H1 (cell line): ENCODE measurements around the gene SLC2A11. TPM values are rescaled to one million over a fixed set of nuclear protein-coding genes. Genes with fewer than 3 reads are reported as not detected.

Experiments
- CTCF ChIA-PET: fragments of 300-600 bp; sonication (Branson Sonifier 250); formaldehyde crosslinking; loops from one replicate; lab custom pipeline; 2021; ENCODE audit not compliant: partially characterized antibody; lab: Charles Lee
- POLR2A ChIA-PET: fragments of 300-600 bp; sonication (Branson Sonifier 250); formaldehyde crosslinking; loops from one replicate; lab custom pipeline; 2021; ENCODE audit warnings: inconsistent platforms; ENCODE audit not compliant: partially characterized antibody; lab: Charles Lee
- DNase-seq, 2 experiments: peaks; one replicate each; pipeline versions ENCODE4 v3.0.0 to v3.0.0-alpha.2; 2010 to 2022; ENCODE audit warnings: low spot score in 2 of 2, low read depth in 1 of 2, mixed read lengths in 1 of 2
- FAIRE-seq: peaks from 2 replicates; lab custom pipeline; 2011; peaks lifted over from hg19 to GRCh38; lab: Jason Lieb, UNC
- H2AFZ ChIP-seq: 2 replicates; pipeline ENCODE4 v1.8.1; 2012; ENCODE audit warnings: low read length, inconsistent platforms
- H2AK5ac ChIP-seq: 2 replicates; pipeline ENCODE4 v1.6.1; 2013; ENCODE audit warnings: low read depth, low read length
- H2BK120ac ChIP-seq: replicated peaks from 2 replicates; pipeline ENCODE3; 2013; ENCODE audit warnings: low read depth, low read length, inconsistent platforms
- H2BK12ac ChIP-seq: 2 replicates; pipeline ENCODE4 v1.6.1; 2013; ENCODE audit warnings: low read depth, low read length
- H2BK15ac ChIP-seq: 2 replicates; pipeline ENCODE4 v1.6.1; 2013; ENCODE audit warnings: low read length
- H2BK20ac ChIP-seq: 2 replicates; pipeline ENCODE4 v1.6.1; 2013; ENCODE audit warnings: low read length
- H2BK5ac ChIP-seq: 2 replicates; pipeline ENCODE4 v1.6.1; 2013; ENCODE audit warnings: low read depth, low read length
- H3K14ac ChIP-seq: 2 replicates; pipeline ENCODE4 v1.6.1; 2013; ENCODE audit warnings: inconsistent platforms; ENCODE audit not compliant: insufficient read length
- H3K18ac ChIP-seq: 2 replicates; pipeline ENCODE4 v1.6.1; 2013; ENCODE audit warnings: low read length; ENCODE audit errors: extremely low read depth
- H3K23ac ChIP-seq: 2 replicates; pipeline ENCODE4 v1.6.1; 2013; ENCODE audit warnings: inconsistent platforms; ENCODE audit not compliant: insufficient read length
- H3K23me2 ChIP-seq: 2 replicates; pipeline ENCODE4 v1.6.1; 2013; ENCODE audit warnings: low read depth, low read length
- H3K27ac ChIP-seq: 2 replicates; pipeline ENCODE4 v1.6.1; 2011; ENCODE audit warnings: low read depth, low read length, inconsistent platforms
- H3K27me3 ChIP-seq, 4 experiments: replicated peaks in 1 of 4; 1 replicate in 1 of 4; 2 replicates in 3 of 4; pipeline versions ENCODE4 v1.6.1 to v1.8.1; 2011 to 2013; ENCODE audit warnings: low read length in 3 of 4, mild to moderate bottlenecking in 3 of 4, inconsistent platforms in 2 of 4, mixed read lengths in 2 of 4, moderate library complexity in 1 of 4; ENCODE audit not compliant: control insufficient read depth in 3 of 4, insufficient read depth in 3 of 4; ENCODE audit errors: extremely low read depth in 1 of 4
- H3K36me3 ChIP-seq, 4 experiments: 2 replicates each; pipeline versions ENCODE4 v1.6.1 to v1.8.1; 2011 to 2013; ENCODE audit warnings: mild to moderate bottlenecking in 4 of 4, low read length in 3 of 4, moderate library complexity in 2 of 4, control low read depth in 1 of 4, inconsistent platforms in 1 of 4; ENCODE audit not compliant: insufficient read depth in 4 of 4, control insufficient read depth in 2 of 4
- H3K4ac ChIP-seq: replicated peaks from 2 replicates; pipeline ENCODE3; 2013; ENCODE audit warnings: low read length, low read depth, mixed read lengths, inconsistent platforms; ENCODE audit not compliant: insufficient read length
- H3K4me1 ChIP-seq, 4 experiments: replicated peaks in 1 of 4; 1 replicate in 1 of 4; 2 replicates in 3 of 4; pipeline versions ENCODE4 v1.6.1 to v1.8.1; 2011 to 2013; ENCODE audit warnings: low read length in 3 of 4, inconsistent platforms in 2 of 4, mixed read lengths in 1 of 4; ENCODE audit not compliant: insufficient read depth in 4 of 4, control insufficient read depth in 3 of 4
- H3K4me2 ChIP-seq, 2 experiments: 2 replicates each; pipeline versions ENCODE4 v1.6.1 to v1.8.1; 2011 to 2013; ENCODE audit warnings: low read depth in 2 of 2, low read length in 2 of 2, control low read depth in 1 of 2, inconsistent platforms in 1 of 2, mild to moderate bottlenecking in 1 of 2; ENCODE audit not compliant: insufficient read depth in 1 of 2
- H3K4me3 ChIP-seq, 4 experiments: fragments of 200-600, 300-600 bp in 1 of 4; sonication (generic), shearing (Covaris generic), sonication (Bioruptor Twin) in 1 of 4; 2 replicates each; pipeline versions ENCODE4 v1.5.1 to v1.8.1; 2011 to 2016; ENCODE audit warnings: low read length in 4 of 4, low read depth in 3 of 4, control low read depth in 2 of 4, inconsistent platforms in 2 of 4, mild to moderate bottlenecking in 2 of 4, mixed read lengths in 1 of 4, moderate library complexity in 1 of 4; ENCODE audit not compliant: insufficient read depth in 2 of 4; ENCODE audit errors: extremely low read depth in 1 of 4
- H3K56ac ChIP-seq: replicated peaks from 2 replicates; pipeline ENCODE3; 2013; ENCODE audit warnings: low read depth, mild to moderate bottlenecking, mixed read lengths, low read length, inconsistent platforms; ENCODE audit not compliant: insufficient read length
- H3K79me1 ChIP-seq: 2 replicates; pipeline ENCODE4 v1.6.1; 2013; ENCODE audit warnings: low read depth, low read length, control low read depth
- H3K79me2 ChIP-seq, 2 experiments: 2 replicates each; pipeline versions ENCODE4 v1.6.1 to v1.8.1; 2012 to 2013; ENCODE audit warnings: low read length in 2 of 2, mild to moderate bottlenecking in 2 of 2, inconsistent platforms in 1 of 2; ENCODE audit not compliant: insufficient read depth in 2 of 2, control insufficient read depth in 1 of 2
- H3K9ac ChIP-seq, 4 experiments: replicated peaks in 1 of 4; 1 replicate in 1 of 4; 2 replicates in 3 of 4; pipeline versions ENCODE4 v1.6.1 to v1.8.1; 2011 to 2013; ENCODE audit warnings: low read depth in 3 of 4, low read length in 3 of 4, control low read depth in 2 of 4, mild to moderate bottlenecking in 2 of 4, moderate library complexity in 2 of 4, inconsistent platforms in 1 of 4; ENCODE audit errors: extremely low read depth in 1 of 4
- H3K9me3 ChIP-seq, 2 experiments: 2 replicates each; pipeline versions ENCODE4 v1.6.1 to v1.8.1; 2012 to 2013; ENCODE audit warnings: mild to moderate bottlenecking in 2 of 2, moderate library complexity in 2 of 2, control low read depth in 1 of 2, inconsistent platforms in 1 of 2, low read depth in 1 of 2, low read length in 1 of 2, mixed read lengths in 1 of 2; ENCODE audit not compliant: insufficient read depth in 2 of 2
- H4K20me1 ChIP-seq, 2 experiments: replicated peaks in 1 of 2; 2 replicates each; pipeline versions ENCODE3 to v1.8.1; 2011 to 2013; ENCODE audit warnings: inconsistent platforms in 2 of 2, low read length in 2 of 2, mild to moderate bottlenecking in 1 of 2; ENCODE audit not compliant: insufficient read depth in 2 of 2, control insufficient read depth in 1 of 2
- H4K5ac ChIP-seq: 2 replicates; pipeline ENCODE4 v1.6.1; 2013; ENCODE audit warnings: low read length, low read depth, mixed read lengths, inconsistent platforms; ENCODE audit not compliant: insufficient read length
- H4K8ac ChIP-seq: 2 replicates; pipeline ENCODE4 v1.8.0; 2013; ENCODE audit warnings: mild to moderate bottlenecking, moderate library complexity, low read length, inconsistent platforms; ENCODE audit not compliant: insufficient read depth; ENCODE audit errors: extremely low read depth
- H4K91ac ChIP-seq: replicated peaks from 2 replicates; pipeline ENCODE3; 2013; ENCODE audit warnings: low read length, mixed read lengths, inconsistent platforms; ENCODE audit not compliant: insufficient read length
- MAFK ChIP-seq: IDR thresholded peaks from 2 replicates; pipeline ENCODE4 v1.6.1; 2012; ENCODE audit warnings: low read depth, mild to moderate bottlenecking, improper control_type of control experiment, low read length
- SP1 ChIP-seq: IDR thresholded peaks from 2 replicates; pipeline ENCODE4 v1.6.1; 2011; ENCODE audit warnings: low read depth, low read length
- TEAD4 ChIP-seq: IDR thresholded peaks from 2 replicates; pipeline ENCODE4 v1.6.1; 2012; ENCODE audit warnings: low read depth, low read length, inconsistent platforms, mixed read lengths
- WGBS, 2 experiments: shearing (Covaris generic) in 1 of 2; methylation state at CpG; one replicate each; pipeline versions ENCODE4 v1.1.6 to v1.1.7; 2013 to 2015; ENCODE audit warnings: low lambda C conversion rate in 2 of 2, mixed read lengths in 2 of 2, inconsistent platforms in 1 of 2, low coverage in 1 of 2, missing lambda C conversion rate in 1 of 2; ENCODE audit not compliant: insufficient replicate concordance in 2 of 2, insufficient coverage in 1 of 2, insufficient read length in 1 of 2; ENCODE audit errors: extremely low coverage in 1 of 2, missing lambda C conversion rate in 1 of 2; 5-methylcytosine and 5-hydroxymethylcytosine counted together
- polyA plus RNA-seq, 7 experiments: library from polyadenylated mRNA; depleted of rRNA in 3 of 7; stranded (reverse) in 5 of 7; unstranded in 2 of 7; fragments of >200 nt in 5 of 7; fragments of 200-250 nt in 2 of 7; gene quantifications; 1 replicate in 5 of 7; 2 replicates in 1 of 7; 4 replicates in 1 of 7; pipeline versions ENCODE4 v1.2.1 to v1.2.3, GENCODE V29; 2011 to 2013; ENCODE audit warnings: missing spikeins in 2 of 7, mixed read lengths in 2 of 7
- total RNA-seq: library from RNA; stranded (reverse); fragmentation: NEBNext Ultra II Directional; extraction: Animal tissue kit (Norgen Biotek cat#: 25700); gene quantifications from 2 replicates; pipeline ENCODE4 v1.2.1, GENCODE V29; 2021

Gene SLC2A11
- total and polyA plus RNA-seq, 2 of the 8 experiments (the other 6 are each of a cell fraction or from before 2014, with no cell fraction given): 10.7 to 12.5 TPM

GRCh38 chr22:23903328-23903971 is 45.8 kb downstream of the SLC2A11 start:
- no peak overlapping the region for H2BK12ac ChIP-seq
- no peaks in the 10 kb centered on the region; a peak in 1 of 8 replicates for H3K36me3 ChIP-seq
- H2BK5ac ChIP-seq: no peak overlapping the region
- H3K79me2 ChIP-seq: no peaks in the 10 kb centered on the region
- H3K18ac ChIP-seq: no peak overlapping the region
- no peak overlapping the region for H2AFZ ChIP-seq
- H4K20me1 ChIP-seq: peaks cover 0 to under 1% of the 10 kb centered on the region in 2 experiments
- no peak overlapping the region for H3K27ac ChIP-seq
- no peak overlapping the region for H2AK5ac ChIP-seq
- DNase-seq (no peak), FAIRE-seq (no peak)
- POLR2A ChIA-PET: interaction anchor here (0.6 to 4.1 kb wide), 7 partner anchors 8 to 409 kb away, joined by 3 to 23 read pairs (median 5); partner anchors contain the start of genes MIF and SLC2A11
- no peak overlapping the region for H2BK15ac ChIP-seq
- H3K79me1 ChIP-seq: no peaks in the 10 kb centered on the region
- H3K14ac ChIP-seq: no peak overlapping the region
- H3K27me3 ChIP-seq: peaks cover 0 to 3% (median under 1%) of the 10 kb centered on the region in 4 experiments; a peak in 3 of 7 replicates
- no peak overlapping the region for H3K9ac ChIP-seq
- H4K5ac ChIP-seq: no peak overlapping the region
- H2BK20ac ChIP-seq: no peak overlapping the region
- no peaks in the 10 kb centered on the region for H3K23me2 ChIP-seq
- no peak overlapping the region for H3K4ac ChIP-seq
- no peak overlapping the region for H3K23ac ChIP-seq
- no peak overlapping the region for H2BK120ac ChIP-seq
- H3K4me2 ChIP-seq: no peak overlapping the region
- peaks cover 2 to 5% of the 10 kb centered on the region in 2 experiments; a peak in 1 of 4 replicates for H3K9me3 ChIP-seq
- H4K91ac ChIP-seq: no peak overlapping the region
- H3K4me1 ChIP-seq: peaks cover 0 to 12% (median 4%) of the 10 kb centered on the region in 4 experiments; a peak in 5 of 7 replicates
- H4K8ac ChIP-seq: peak overlapping the region; percentile 81
- no peak overlapping the region for H3K4me3 ChIP-seq
- CTCF ChIA-PET: interaction anchor here (0.6 to 3.3 kb wide), 7 partner anchors 8 to 27 kb away, joined by 3 to 19 read pairs (median 5); partner anchors contain the start of gene MIF
- H3K56ac ChIP-seq: no peak overlapping the region
- 93% methylated on average over 8 of the region's 8 CpGs; no CpG with 5 or more reads in 1 of the 2 experiments for whole genome bisulfite sequencing, 2 experiments
- TF ChIP-seq SP1 (no peak), MAFK (no peak), TEAD4 (no peak)
